ENCODE measurements around the gene DQX1. TPM values are rescaled to one million over a fixed set of nuclear protein-coding genes. Genes with fewer than 3 reads are reported as not detected.

Gene DQX1
- total and polyA plus RNA-seq, 4 donors = 0.12 to 0.34 (median 0.17) TPM; not detected in 1

- Histone ChIP-seq H3K27me3 (ENCODE audit: control insufficient read depth in 3 of 3, insufficient read depth in 3 of 3, low read length in 2 of 3) (peaks cover 7 to 81% (median 80%) of the 10 kb centered on the region in 3 donors), H3K4me1 (ENCODE audit: control insufficient read depth in 5 of 5, insufficient read depth in 5 of 5, low read length in 5 of 5) (peaks cover 0 to 21% (median 0%) of the 10 kb centered on the region in 5 donors), H3K36me3 (ENCODE audit: control insufficient read depth in 4 of 4, insufficient read depth in 4 of 4, low read length in 4 of 4) (no peaks in the 10 kb centered on the region), H3K4me3 (no peak overlapping the region), H3K9ac (ENCODE audit: insufficient read depth in 1 of 2, low read length in 2 of 2) (no peak overlapping the region), H3K27ac (ENCODE audit: low read depth in 1 of 2, low read length in 1 of 2) (no peak overlapping the region), H3K9me3 (ENCODE audit: control insufficient read depth in 4 of 4, insufficient read depth in 3 of 4, low read length in 3 of 4) (peaks cover 0 to 14% (median 0%) of the 10 kb centered on the region in 4 donors)
- no peak for TF ChIP-seq CTCF (IDR thresholded peaks at IDR 0.05; ENCODE audit: control extremely low read depth, extremely low read depth)
- no peak for ATAC-seq (ENCODE audit: insufficient read depth, low FRiP score)
- peak in 2 of 3 donors; percentile 24 to 26 for DNase-seq
- 6 to 8% methylated on average over 47 to 52 of the region's 52 CpGs for WGBS, 2 donors
Observed at GRCh38 chr2:74513605-74514367, 12.2 kb downstream of the DQX1 start.

- DNase-seq (no peak), ATAC-seq (ENCODE audit: insufficient read depth, low FRiP score) (no peak)
- Histone ChIP-seq H3K27me3 (ENCODE audit: control insufficient read depth in 3 of 3, insufficient read depth in 3 of 3, low read length in 2 of 3) (peaks cover 6 to 78% (median 77%) of the 10 kb centered on the region in 3 donors), H3K4me1 (ENCODE audit: control insufficient read depth in 5 of 5, insufficient read depth in 5 of 5, low read length in 5 of 5) (peaks cover 0 to 24% (median 7%) of the 10 kb centered on the region in 5 donors), H3K9ac (ENCODE audit: insufficient read depth in 1 of 2, low read length in 2 of 2) (no peak overlapping the region), H3K4me3 (no peak overlapping the region), H3K36me3 (ENCODE audit: control insufficient read depth in 4 of 4, insufficient read depth in 4 of 4, low read length in 4 of 4) (no peaks in the 10 kb centered on the region), H3K27ac (ENCODE audit: low read depth in 1 of 2, low read length in 1 of 2) (no peak overlapping the region), H3K9me3 (ENCODE audit: control insufficient read depth in 4 of 4, insufficient read depth in 3 of 4, low read length in 3 of 4) (peaks cover 0 to 14% (median 0%) of the 10 kb centered on the region in 4 donors)
- TF ChIP-seq CTCF (IDR thresholded peaks at IDR 0.05; ENCODE audit: control extremely low read depth, extremely low read depth) = no peak
- WGBS, 2 donors = 8 to 14% methylated on average over 34 to 36 of the region's 36 CpGs
Observed at GRCh38 chr2:74512744-74513604, 13.1 kb downstream of the DQX1 start.

- Histone ChIP-seq H3K27me3 (ENCODE audit: control insufficient read depth in 3 of 3, insufficient read depth in 3 of 3, low read length in 2 of 3) (peaks cover 6 to 63% (median 62%) of the 10 kb centered on the region in 3 donors), H3K27ac (ENCODE audit: low read depth in 1 of 2, low read length in 1 of 2) (no peak overlapping the region), H3K9me3 (ENCODE audit: control insufficient read depth in 4 of 4, insufficient read depth in 3 of 4, low read length in 3 of 4) (peaks cover 0 to 14% (median 0%) of the 10 kb centered on the region in 4 donors), H3K4me1 (ENCODE audit: control insufficient read depth in 5 of 5, insufficient read depth in 5 of 5, low read length in 5 of 5) (peaks cover 5 to 23% (median 8%) of the 10 kb centered on the region in 5 donors), H3K36me3 (ENCODE audit: control insufficient read depth in 4 of 4, insufficient read depth in 4 of 4, low read length in 4 of 4) (peaks cover 0 to 3% (median 0%) of the 10 kb centered on the region in 4 donors), H3K4me3 (no peak overlapping the region), H3K9ac (ENCODE audit: insufficient read depth in 1 of 2, low read length in 2 of 2) (no peak overlapping the region)
- TF ChIP-seq CTCF (IDR thresholded peaks at IDR 0.05; ENCODE audit: control extremely low read depth, extremely low read depth) = no peak
- ATAC-seq (ENCODE audit: insufficient read depth, low FRiP score) (no peak), DNase-seq (no peak)
- 36 to 38% methylated on average over 11 of the region's 11 CpGs for WGBS, 2 donors
Observed at GRCh38 chr2:74511104-74511989, 14.7 kb downstream of the DQX1 start.

All from lung (tissue), 12 donors.